ENCODE data around the gene TNIP2. TPM values are rescaled to one million over a fixed set of nuclear protein-coding genes. Genes with fewer than 3 reads are reported as not detected.

The TNIP2 gene
- total and polyA plus RNA-seq, 2 of the 8 experiments (the other 6 are each of a cell fraction or from before 2014, with no cell fraction given): 23.7 to 37.7 TPM

DNA sequence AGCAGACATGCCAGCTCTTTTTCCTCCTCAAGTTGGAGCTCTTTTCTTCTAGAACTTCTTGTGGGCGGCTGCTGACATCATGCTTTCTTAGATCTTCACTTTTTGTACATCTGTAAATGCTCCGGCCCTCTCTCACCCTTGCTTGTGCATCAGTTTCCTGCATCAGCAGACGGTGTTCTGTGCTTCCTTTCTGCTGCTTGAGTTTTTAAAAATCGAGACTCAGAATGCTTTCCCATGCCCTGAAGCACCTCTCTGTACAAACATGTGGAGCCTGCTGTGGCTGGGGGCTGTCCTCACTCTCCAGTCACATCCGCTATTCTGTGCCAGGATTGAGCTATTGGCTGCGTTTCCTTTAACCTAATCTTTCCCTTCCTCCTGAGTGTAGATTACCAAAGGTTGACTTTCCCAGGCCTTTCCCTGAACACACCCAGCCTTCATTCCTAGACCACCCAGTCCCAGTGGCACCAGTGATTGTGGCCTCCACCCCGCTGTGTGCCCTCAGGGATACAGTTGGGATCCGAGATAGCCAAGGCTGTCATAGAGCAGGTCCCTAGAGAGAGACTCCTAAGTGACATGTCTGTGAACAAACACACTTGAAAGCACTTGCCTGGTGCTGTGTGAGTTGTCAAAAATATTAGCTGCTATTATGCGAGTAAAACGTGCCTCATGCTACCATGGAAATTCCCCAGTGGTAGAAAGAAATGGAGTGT, 41.9 kb downstream of the TNIP2 start:
- no peak overlapping the region for H3K4ac ChIP-seq (replicated peaks; ENCODE audit: insufficient read length, low read depth, low read length)
- no peak overlapping the region for H2BK120ac ChIP-seq (replicated peaks; ENCODE audit: low read depth, low read length)
- ChIA-PET CTCF (ENCODE audit: partially characterized antibody) (no interaction called here), POLR2A (ENCODE audit: partially characterized antibody) (interaction anchor here (1.8 kb wide), 1 partner anchor 11 kb away, joined by 5 read pairs; no protein-coding TSS in a partner anchor)
- peaks cover 2 to 27% (median 9%) of the 10 kb centered on the region in 4 experiments; a peak in 6 of 8 replicates for H3K36me3 ChIP-seq (ENCODE audit: control insufficient read depth in 2 of 4, insufficient read depth in 4 of 4, low read length in 3 of 4)
- H2AFZ ChIP-seq (ENCODE audit: low read length): no peak overlapping the region
- peaks cover 0 to 5% of the 10 kb centered on the region in 2 experiments for H4K20me1 ChIP-seq (replicated peaks in 1 of 2; ENCODE audit: control insufficient read depth in 1 of 2, insufficient read depth in 2 of 2, low read length in 2 of 2)
- H3K9me3 ChIP-seq (ENCODE audit: insufficient read depth in 2 of 2, low read depth in 1 of 2, low read length in 1 of 2): no peaks in the 10 kb centered on the region
- H3K14ac ChIP-seq (ENCODE audit: insufficient read length): no peak overlapping the region
- H3K79me1 ChIP-seq (ENCODE audit: low read depth, low read length): no peaks in the 10 kb centered on the region
- H3K23me2 ChIP-seq (ENCODE audit: low read depth, low read length): no peaks in the 10 kb centered on the region
- H3K56ac ChIP-seq (replicated peaks; ENCODE audit: insufficient read length, low read depth, low read length): no peak overlapping the region
- no peak overlapping the region for H2BK12ac ChIP-seq (ENCODE audit: low read depth, low read length)
- no peak overlapping the region for H3K4me2 ChIP-seq (ENCODE audit: insufficient read depth in 1 of 2, low read depth in 2 of 2, low read length in 2 of 2)
- H3K4me1 ChIP-seq (replicated peaks in 1 of 4; ENCODE audit: control insufficient read depth in 3 of 4, insufficient read depth in 4 of 4, low read length in 3 of 4): no peaks in the 10 kb centered on the region
- H4K5ac ChIP-seq (ENCODE audit: insufficient read length, low read depth, low read length): no peak overlapping the region
- no peak overlapping the region for H3K9ac ChIP-seq (replicated peaks in 1 of 4; ENCODE audit: extremely low read depth in 1 of 4, low read depth in 3 of 4, low read length in 3 of 4)
- no peak overlapping the region for H2BK15ac ChIP-seq (ENCODE audit: low read length)
- H2BK5ac ChIP-seq (ENCODE audit: low read depth, low read length): no peak overlapping the region
- FAIRE-seq: no peak
- H3K79me2 ChIP-seq (ENCODE audit: control insufficient read depth in 1 of 2, insufficient read depth in 2 of 2, low read length in 2 of 2): no peaks in the 10 kb centered on the region
- no peak overlapping the region for H3K4me3 ChIP-seq (ENCODE audit: extremely low read depth in 1 of 4, insufficient read depth in 2 of 4, low read depth in 3 of 4, low read length in 4 of 4)
- H3K27me3 ChIP-seq (replicated peaks in 1 of 4; ENCODE audit: control insufficient read depth in 3 of 4, extremely low read depth in 1 of 4, insufficient read depth in 3 of 4, low read length in 3 of 4): no peaks in the 10 kb centered on the region
- H3K27ac ChIP-seq (ENCODE audit: low read depth, low read length): no peak overlapping the region
- WGBS, 2 experiments (ENCODE audit: extremely low coverage in 1 of 2, insufficient coverage in 1 of 2, insufficient read length in 1 of 2, insufficient replicate concordance in 2 of 2, low coverage in 1 of 2, low lambda C conversion rate in 2 of 2, missing lambda C conversion rate in 1 of 2): 95% methylated on average over 10 of the region's 10 CpGs; no CpG with 5 or more reads in 1 of the 2 experiments
- H4K91ac ChIP-seq (replicated peaks; ENCODE audit: insufficient read length, low read length): no peak overlapping the region
- H3K18ac ChIP-seq (ENCODE audit: extremely low read depth, low read length): no peak overlapping the region
- H3K23ac ChIP-seq (ENCODE audit: insufficient read length): no peak overlapping the region
- H2AK5ac ChIP-seq (ENCODE audit: low read depth, low read length): no peak overlapping the region
- no peak for DNase-seq (ENCODE audit: low read depth in 1 of 2, low spot score in 2 of 2)
- H2BK20ac ChIP-seq (ENCODE audit: low read length): no peak overlapping the region
- no peak overlapping the region for H4K8ac ChIP-seq (ENCODE audit: extremely low read depth, insufficient read depth, low read length)
- TF ChIP-seq, protein P1, sequence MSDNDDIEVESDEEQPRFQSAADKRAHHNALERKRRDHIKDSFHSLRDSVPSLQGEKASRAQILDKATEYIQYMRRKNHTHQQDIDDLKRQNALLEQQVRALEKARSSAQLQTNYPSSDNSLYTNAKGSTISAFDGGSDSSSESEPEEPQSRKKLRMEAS (IDR thresholded peaks at IDR 0.05): no peak
- TF ChIP-seq RXRA (IDR thresholded peaks at IDR 0.05; ENCODE audit: insufficient read depth, low read depth, low read length): no peak
